Measurements from ENCODE around the gene RAB30. TPM values are rescaled to one million over a fixed set of nuclear protein-coding genes. Genes with fewer than 3 reads are reported as not detected.

RAB30 gene
- total RNA-seq, 1 donor from 2014 or later, result 10.8 TPM

GRCh38 chr11:83026229-83026628, 45.5 kb downstream of the RAB30 start:
- intact Hi-C loops (cut with DNase I), result no loop called here

GRCh38 chr11:83025267-83025704, 46.4 kb downstream of the RAB30 start:
- H3K27me3 ChIP-seq, result no peaks in the 10 kb centered on the region
- H3K27ac ChIP-seq, result no peak overlapping the region
- TF ChIP-seq CTCF (IDR thresholded peaks at IDR 0.05) (no peak), POLR2A (IDR thresholded peaks at IDR 0.05) (no peak), POLR2AphosphoS5 (IDR thresholded peaks at IDR 0.05; ENCODE audit: insufficient read depth in 1 of 2, low read depth in 1 of 2) (no peak)
- DNase-seq (ENCODE audit: extremely low spot score in 2 of 2), result no peak
- H3K9me3 ChIP-seq, result no peaks in the 10 kb centered on the region
- no peak overlapping the region for H3K4me3 ChIP-seq
- H3K4me1 ChIP-seq, result peaks cover 31% of the 10 kb centered on the region
- H3K36me3 ChIP-seq, result no peaks in the 10 kb centered on the region
- intact Hi-C loops (cut with DNase I), result no loop called here

More at GRCh38 chr11:83026229-83026628, 45.5 kb downstream of the RAB30 start:
- peaks cover 24% of the 10 kb centered on the region for H3K4me1 ChIP-seq
- H3K27ac ChIP-seq, result no peak overlapping the region
- H3K9me3 ChIP-seq, result no peaks in the 10 kb centered on the region
- H3K4me3 ChIP-seq, result no peak overlapping the region
- no peak for TF ChIP-seq POLR2A (IDR thresholded peaks at IDR 0.05)
- TF ChIP-seq POLR2AphosphoS5 (IDR thresholded peaks at IDR 0.05; ENCODE audit: insufficient read depth in 1 of 2, low read depth in 1 of 2), result no peak
- TF ChIP-seq CTCF (IDR thresholded peaks at IDR 0.05), result no peak
- no peaks in the 10 kb centered on the region for H3K27me3 ChIP-seq
- DNase-seq (ENCODE audit: extremely low spot score in 2 of 2), result no peak
- H3K36me3 ChIP-seq, result no peaks in the 10 kb centered on the region

DNA sequence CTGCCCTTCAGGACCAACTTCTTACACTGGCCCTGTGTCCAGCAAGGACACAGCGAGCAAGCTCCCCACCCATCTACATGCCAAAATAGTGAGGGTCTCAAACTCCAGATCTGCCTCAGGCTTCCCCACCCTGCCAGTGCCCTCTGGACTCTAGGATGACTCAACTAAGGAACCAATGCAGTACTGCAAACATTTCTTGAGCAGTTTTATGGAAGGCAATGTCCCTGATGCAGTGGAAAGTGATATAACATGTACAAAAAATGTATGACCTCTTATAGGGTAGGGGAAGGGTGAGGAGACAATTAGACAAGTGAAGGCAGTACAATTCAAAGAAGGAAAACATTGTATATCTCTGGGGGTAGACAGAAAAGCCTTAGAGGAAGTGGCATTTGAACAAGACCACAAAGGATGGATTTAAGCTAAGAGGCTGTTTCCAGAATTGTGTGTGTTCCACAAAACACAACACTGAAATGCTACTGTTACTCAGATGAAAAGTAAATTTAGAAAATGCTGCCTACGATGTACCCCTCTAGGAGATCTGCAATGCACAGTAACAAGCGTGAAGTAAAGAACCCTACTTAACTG, 47.3 kb downstream of the RAB30 start:
- Histone ChIP-seq H3K27ac (no peak overlapping the region), H3K4me1 (peaks cover 40% of the 10 kb centered on the region), H3K4me3 (no peak overlapping the region), H3K9me3 (no peaks in the 10 kb centered on the region), H3K27me3 (no peaks in the 10 kb centered on the region), H3K36me3 (no peaks in the 10 kb centered on the region)
- no peak for TF ChIP-seq CTCF (IDR thresholded peaks at IDR 0.05)
- no peak for TF ChIP-seq POLR2A (IDR thresholded peaks at IDR 0.05)
- no peak for TF ChIP-seq POLR2AphosphoS5 (IDR thresholded peaks at IDR 0.05; ENCODE audit: insufficient read depth in 1 of 2, low read depth in 1 of 2)
- intact Hi-C loops (cut with DNase I), result no loop called here
- DNase-seq (ENCODE audit: extremely low spot score in 2 of 2), result no peak

- TF ChIP-seq CTCF (IDR thresholded peaks at IDR 0.05), result no peak
- no peak for TF ChIP-seq POLR2A (IDR thresholded peaks at IDR 0.05)
- no peak for TF ChIP-seq POLR2AphosphoS5 (IDR thresholded peaks at IDR 0.05; ENCODE audit: insufficient read depth in 1 of 2, low read depth in 1 of 2)
- no peak for DNase-seq (ENCODE audit: extremely low spot score in 2 of 2)
- H3K27ac ChIP-seq, result no peak overlapping the region
These were observed 48.3 kb downstream of the RAB30 start for GRCh38 chr11:83023410-83023809.

DNA sequence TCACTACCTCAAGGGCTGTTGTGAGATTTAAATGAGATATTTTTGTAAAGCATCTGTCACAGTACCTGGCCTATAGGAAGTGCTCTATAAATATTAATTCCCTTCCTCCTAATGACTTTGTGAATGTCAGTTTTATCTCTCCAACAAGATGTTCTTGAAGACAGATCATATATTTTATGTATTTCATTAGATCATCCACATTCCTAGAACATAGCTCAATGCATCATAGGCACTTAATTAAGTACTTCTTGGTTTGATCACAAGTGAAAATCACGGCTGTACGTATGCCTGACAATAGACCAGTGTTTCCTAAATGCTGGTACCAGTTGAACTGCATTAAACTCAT, 49.9 kb downstream of the RAB30 start:
- H3K27ac ChIP-seq, result no peak overlapping the region
- no peak for DNase-seq (ENCODE audit: extremely low spot score in 2 of 2)
- no peaks in the 10 kb centered on the region for H3K9me3 ChIP-seq
- intact Hi-C loops (cut with DNase I), result no loop called here
- no peak overlapping the region for H3K4me3 ChIP-seq
- no peak for TF ChIP-seq POLR2A (IDR thresholded peaks at IDR 0.05)
- TF ChIP-seq CTCF (IDR thresholded peaks at IDR 0.05), result no peak
- TF ChIP-seq POLR2AphosphoS5 (IDR thresholded peaks at IDR 0.05; ENCODE audit: insufficient read depth in 1 of 2, low read depth in 1 of 2), result no peak
- H3K36me3 ChIP-seq, result no peaks in the 10 kb centered on the region
- no peaks in the 10 kb centered on the region for H3K27me3 ChIP-seq
- H3K4me1 ChIP-seq, result peaks cover 43% of the 10 kb centered on the region

More at GRCh38 chr11:83023410-83023809, 48.3 kb downstream of the RAB30 start:
- intact Hi-C loops (cut with DNase I), result no loop called here
- Histone ChIP-seq H3K4me3 (no peak overlapping the region), H3K36me3 (no peaks in the 10 kb centered on the region), H3K4me1 (peaks cover 43% of the 10 kb centered on the region), H3K27me3 (no peaks in the 10 kb centered on the region), H3K9me3 (no peaks in the 10 kb centered on the region)
